ENCODE results near the gene VIL1.

The VIL1 gene

DNA sequence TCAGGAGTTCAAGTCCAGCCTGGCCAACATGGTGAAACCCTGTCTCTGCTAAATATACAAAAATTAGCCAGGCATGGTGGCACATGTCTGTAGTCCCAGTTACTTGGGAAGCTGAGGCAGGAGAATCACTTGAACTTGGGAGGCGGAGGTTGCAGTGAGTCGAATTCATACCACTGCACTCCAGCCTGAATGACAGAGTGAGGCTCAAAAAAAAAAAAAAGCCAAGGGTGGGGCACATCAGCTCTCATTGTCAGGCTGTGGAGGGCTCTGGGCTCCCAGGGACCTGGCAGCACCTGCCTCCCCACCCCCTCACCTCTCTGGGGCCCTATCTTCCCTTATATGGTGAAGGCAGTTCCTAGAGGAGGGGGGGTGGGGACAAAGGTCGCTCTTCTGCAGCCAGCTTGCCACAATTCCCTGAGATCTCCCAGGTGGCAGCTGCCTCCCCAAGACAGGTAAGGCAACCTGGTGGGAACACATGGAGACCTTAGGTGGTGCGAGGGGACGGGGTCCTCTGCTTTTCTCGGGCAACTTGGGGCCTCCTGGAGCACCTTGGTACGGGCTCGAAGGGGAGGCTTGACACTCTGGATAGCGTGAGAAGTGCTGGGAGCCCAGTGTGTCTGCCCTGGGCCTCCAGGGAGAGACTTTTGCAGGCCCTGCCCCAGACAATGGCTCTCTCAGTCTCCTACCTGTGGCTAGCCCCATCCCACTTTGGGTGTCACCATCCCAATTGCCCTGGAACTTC, at the start of gene VIL1:
Gene VIL1, plus strand, starts transcription at position 407 of the 742 bp plus-strand sequence. CDS start 4,656 bp downstream, outside the sequence.
- no peak for DNase-seq (ENCODE audit: low read depth)

DNA sequence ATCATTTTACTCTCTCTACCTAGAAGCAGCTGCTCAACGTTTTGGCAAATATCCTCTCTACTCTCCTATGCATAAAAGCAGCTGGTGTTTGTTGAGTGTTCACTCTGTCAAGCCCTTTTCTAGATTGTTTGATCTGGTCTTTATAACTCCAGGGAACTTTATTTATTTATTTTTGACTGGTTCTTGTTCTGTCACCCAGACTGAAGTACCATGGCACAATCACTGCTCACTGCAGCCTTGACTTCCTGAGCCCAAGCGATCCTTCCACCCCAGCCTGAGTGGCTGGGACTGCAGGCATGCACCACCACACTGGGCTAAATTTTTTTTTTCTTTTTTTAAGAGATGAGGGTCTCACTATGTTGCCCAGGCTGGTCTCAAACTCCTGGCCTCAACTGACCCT, 49.6 kb upstream of the VIL1 start:
- no peak for DNase-seq (ENCODE audit: low read depth)

DNA sequence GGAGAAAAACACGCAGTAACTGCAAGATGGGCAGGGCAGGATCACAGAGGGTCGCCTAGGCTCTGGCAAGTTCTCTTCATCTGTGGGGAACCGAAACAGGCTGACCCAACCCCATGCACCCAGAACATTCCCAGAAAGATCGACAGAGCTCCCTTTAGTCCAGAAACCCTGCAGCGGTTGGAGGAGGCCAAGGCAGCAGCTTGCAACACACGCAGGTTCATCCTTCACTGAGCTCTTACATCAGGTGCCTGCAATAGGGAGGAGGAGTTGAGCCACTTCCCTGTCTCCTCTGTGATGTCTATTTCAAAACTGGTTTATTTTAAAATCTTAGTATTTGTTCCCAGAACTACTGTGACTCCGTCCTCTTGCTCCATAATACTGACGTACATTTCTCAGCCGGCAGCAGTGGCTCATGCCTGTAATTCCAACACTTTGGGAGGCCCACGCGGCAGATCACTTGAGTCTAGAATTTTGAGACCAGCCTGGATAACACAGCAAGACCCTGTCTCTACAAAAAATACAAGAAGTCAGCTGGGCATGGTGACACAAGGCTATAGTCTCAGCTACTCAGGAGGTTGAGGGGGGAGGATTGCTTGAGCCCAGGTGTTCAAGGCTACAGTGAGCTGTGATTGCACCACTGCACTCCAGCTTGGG, 48.4 kb upstream of the VIL1 start:
- DNase-seq (ENCODE audit: low read depth) = no peak

DNA sequence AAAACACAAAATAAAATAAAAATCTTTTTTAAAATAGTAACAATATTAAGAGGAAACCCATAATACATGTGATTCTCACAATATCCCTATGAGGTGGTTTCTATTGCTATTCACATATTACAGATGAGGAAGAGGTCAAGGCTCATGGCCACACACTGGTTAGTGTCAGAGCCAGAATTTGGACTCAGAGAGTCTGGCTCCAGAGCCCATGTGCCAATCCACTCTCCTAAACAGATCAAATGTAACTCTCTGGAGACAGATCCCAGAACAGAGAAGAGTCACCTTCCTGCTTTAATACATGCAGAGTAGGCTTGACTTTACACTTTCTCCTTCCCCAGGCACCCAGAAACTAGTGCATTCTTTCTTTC, 47.0 kb upstream of the VIL1 start:
- DNase-seq (ENCODE audit: low read depth) = no peak

DNA sequence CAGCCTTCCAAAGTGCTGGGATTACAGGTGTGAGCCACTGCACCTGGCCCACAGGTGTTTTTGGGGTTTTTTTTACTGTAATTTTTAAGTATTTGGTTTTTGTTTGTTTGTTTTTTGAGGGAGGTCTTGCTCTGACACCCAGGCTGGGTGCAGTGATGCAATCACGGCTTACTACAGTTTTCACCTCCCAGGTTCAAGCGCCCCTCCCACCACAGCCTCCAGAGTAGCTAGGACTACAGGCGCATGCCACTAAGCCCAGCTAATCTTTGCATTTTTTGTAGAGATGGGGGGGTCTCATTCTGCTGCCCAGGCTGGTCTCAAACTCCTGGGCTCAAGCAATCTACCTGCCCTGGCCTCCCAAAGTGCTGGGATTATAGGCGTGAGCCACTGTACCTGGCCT, 44.1 kb upstream of the VIL1 start:
- no peak for DNase-seq (ENCODE audit: low read depth)

DNA sequence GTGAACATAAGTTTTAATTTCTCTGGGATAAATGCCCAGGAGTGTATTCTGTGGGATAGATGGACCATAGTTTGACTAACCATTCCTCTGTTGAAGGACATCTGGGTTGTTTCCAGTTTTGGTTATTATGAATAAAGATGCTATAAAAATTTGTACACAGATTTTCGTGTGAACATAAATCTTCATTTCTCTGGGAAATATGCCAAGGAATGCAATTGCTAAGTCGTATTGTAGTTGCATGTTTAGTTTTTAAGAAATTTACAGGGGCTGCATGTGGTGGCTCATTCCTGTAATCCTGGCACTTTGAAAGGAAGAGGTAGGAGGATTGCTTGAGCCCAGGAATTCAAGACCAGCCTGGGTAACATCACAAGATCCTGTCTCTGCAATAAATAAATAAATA, 43.7 kb upstream of the VIL1 start:
- DNase-seq (ENCODE audit: low read depth) = peak; percentile 40

DNA sequence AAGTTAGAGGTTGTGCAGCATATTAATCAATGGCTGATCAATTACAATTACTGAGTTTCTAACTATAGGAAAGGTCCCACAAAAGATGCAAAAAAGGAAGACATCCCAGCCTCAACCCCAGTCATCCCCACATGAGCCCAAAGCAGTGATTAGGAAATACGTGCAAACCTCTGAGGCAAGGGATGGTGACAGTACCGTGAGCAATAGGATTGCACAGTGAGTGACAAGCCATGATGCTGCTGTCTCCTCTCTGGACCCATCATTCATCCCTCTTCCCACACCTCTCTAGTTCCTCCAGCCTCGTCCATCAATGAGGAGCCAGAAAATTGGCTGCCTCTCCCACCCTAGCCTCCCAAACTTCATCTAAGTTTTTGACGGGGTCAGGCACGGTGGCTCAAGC, 40.9 kb upstream of the VIL1 start:
- no peak for DNase-seq (ENCODE audit: low read depth)

DNA sequence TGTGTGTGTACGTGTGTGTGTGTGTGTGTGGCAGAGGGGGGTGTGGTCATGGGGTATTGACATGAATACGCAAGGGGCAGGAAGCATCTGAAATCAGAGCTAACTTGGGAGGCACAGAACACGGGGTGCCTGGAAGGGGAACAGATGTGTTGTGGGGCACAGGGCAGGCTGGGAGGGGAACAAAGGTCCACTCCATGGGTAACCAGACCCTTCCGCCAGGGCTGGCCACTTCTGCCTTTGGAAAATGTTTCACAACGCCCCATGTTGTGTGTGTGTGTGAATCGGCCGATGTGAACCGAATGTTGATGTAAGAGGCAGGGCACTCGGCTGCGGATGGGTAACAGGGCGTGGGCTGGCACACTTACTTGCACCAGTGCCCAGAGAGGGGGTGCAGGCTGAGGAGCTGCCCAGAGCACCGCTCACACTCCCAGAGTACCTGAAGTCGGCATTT, 37.0 kb upstream of the VIL1 start, which contains the start of gene SLC11A1:
Gene SLC11A1, plus strand, starts transcription at position 358 of the 451 bp plus-strand sequence. CDS start 96 bp downstream, outside the sequence.
- DNase-seq (ENCODE audit: low read depth) = no peak

DNA sequence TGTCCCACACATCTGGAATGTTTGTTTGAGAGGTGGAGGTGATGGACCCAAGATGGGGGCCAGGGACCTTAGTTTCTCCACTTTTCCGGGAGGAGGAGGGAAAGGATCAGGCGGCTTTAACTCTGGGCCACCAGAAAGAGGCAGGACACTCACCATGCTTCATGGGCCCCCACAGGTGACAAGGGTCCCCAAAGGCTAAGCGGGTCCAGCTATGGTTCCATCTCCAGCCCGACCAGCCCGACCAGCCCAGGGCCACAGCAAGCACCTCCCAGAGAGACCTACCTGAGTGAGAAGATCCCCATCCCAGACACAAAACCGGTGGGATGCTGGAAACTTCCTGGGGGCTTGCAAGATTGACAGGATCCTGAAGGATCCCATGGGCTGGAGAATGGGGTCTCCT, 36.1 kb upstream of the VIL1 start:
- no peak for DNase-seq (ENCODE audit: low read depth)

DNA sequence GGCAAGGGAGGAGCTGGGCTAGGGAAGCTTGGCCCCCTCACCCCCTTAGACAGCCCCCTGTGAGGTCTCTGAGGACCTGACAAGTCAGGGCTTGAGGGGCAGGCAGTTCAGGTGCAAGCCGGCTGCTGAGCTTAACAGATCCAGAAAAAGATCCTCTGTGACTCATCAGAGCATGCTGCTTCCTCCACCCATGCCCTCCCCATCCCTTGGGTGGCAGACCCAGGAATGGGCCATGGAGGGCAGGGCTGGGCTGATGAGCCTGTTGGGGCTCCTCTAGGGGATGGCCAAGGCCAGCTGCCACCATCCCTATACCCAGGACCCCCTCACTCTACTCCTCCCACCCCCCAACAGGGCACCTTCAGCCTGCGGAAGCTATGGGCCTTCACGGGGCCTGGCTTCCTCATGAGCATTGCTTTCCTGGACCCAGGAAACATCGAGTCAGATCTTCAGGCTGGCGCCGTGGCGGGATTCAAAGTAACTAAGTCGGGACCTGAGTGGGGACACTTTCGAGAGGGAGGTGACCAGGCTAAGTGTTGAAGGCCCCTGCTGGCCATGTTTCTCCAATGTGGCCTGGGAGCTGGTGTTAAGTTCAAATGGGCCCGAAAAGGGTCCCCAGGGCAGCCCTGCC, 34.9 kb upstream of the VIL1 start:
- DNase-seq (ENCODE audit: low read depth) = peak; percentile 42

DNA sequence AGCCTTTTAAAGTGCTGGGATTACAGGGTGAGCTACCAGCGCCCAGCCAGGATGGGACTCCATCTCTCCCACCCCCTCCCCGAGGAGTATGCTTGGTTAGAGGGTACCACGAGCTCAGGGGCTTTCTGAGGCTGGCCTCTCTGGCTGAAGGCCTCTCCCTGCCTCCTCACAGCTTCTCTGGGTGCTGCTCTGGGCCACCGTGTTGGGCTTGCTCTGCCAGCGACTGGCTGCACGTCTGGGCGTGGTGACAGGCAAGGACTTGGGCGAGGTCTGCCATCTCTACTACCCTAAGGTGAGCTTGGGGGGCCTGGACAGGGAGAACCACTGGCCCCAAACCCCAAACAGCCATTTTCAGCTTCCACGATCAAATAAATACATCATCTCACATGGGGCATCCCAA, 33.9 kb upstream of the VIL1 start:
- DNase-seq (ENCODE audit: low read depth) = no peak

DNA sequence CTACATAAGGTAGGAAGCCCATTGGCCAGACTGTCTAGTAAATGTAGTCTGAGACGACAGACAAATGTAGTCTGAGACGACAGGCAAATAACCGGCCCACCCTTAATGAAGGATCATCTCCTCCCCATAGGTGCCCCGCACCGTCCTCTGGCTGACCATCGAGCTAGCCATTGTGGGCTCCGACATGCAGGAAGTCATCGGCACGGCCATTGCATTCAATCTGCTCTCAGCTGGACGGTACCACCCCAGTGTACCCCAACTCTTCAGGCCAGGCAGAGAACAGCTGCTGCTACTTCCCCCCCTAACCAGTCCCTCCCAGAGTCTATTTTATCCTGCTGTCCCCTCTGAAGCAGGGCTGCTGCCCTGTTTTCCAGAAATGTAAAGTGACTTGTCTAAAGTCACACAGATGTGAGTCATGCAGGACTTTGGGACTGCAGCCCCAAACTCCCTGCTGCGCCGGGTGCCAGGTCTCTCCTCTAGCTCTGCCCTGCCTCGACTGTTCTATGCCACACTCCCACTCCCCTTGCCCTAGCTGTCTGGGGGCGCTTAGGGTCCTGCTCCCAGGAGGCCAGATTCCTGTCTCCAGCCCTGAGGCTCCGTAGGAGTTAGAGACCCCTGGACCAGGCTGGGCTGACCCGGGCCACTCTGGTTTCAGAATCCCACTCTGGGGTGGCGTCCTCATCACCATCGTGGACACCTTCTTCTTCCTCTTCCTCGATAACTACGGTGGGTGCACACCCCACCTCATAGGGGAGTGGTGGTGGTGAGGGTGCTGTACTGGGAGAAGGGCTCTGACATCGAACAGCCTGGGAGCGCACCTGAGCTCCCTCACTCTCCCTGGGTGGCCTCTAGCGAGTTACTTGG, 32.2 kb upstream of the VIL1 start:
- DNase-seq (ENCODE audit: low read depth) = no peak

DNA sequence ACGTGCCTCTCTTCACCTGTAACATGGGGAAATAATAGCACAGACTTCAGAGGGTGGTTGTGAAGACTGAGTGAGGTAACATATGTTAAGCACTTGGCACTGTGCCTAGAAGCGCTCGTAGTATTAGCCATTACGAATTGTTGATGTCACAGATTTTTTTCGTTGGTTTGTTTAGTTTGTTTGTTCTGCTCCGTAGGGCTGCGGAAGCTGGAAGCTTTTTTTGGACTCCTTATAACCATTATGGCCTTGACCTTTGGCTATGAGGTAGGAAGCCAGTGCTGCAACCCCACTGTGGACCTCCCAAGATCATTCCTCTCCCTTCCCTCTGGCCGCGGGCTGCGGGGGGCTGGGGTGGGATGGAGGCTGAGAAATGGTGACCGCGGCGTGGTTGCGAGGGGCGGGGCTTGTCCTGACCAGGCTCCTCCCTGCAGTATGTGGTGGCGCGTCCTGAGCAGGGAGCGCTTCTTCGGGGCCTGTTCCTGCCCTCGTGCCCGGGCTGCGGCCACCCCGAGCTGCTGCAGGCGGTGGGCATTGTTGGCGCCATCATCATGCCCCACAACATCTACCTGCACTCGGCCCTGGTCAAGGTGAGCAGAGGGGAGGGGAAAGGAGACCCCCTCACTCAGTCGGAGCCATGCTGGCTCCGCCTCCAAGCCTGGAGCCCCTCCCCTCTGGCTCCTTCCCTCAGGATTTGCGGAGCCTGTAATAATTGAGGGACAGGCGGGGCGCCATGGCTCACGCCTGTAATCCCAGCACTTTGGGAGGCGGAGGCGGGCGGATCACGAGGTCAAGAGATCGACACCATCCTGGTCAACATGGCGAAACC, 31.3 kb upstream of the VIL1 start:
- peak; percentile 43 for DNase-seq (ENCODE audit: low read depth)

DNA sequence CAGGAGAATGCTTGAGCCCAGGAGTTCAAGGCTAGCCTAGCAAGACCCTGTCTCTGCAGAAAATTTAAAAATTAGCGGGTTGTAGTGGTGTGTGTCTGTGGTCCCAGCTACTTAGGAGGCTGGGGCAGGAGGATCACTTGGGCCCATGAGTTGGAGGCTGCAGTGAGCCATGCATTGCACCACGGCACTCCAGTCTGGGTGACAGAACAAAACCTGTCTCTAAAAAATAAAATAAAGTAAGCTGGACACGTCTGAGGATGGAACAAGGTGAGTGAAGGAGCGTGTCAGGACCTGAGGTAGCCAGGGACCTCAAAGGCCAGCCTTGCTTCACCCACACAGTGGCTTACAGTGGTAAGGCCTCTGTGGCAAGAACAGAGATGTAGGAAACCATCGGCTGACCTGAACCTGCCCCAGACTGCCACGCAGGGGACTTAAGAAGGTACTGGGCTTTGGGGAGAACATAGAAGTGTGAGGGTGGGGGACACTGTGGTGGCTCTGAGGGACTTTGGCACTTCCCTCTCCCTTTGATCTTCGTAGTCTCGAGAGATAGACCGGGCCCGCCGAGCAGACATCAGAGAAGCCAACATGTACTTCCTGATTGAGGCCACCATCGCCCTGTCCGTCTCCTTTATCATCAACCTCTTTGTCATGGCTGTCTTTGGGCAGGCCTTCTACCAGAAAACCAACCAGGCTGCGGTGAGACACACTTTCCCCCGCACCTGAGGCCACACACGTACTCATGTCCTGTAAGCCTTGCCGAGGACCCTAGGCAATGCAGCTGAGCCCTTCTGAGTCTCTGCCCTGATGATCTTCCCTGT, 29.4 kb upstream of the VIL1 start:
- DNase-seq (ENCODE audit: low read depth) = no peak

DNA sequence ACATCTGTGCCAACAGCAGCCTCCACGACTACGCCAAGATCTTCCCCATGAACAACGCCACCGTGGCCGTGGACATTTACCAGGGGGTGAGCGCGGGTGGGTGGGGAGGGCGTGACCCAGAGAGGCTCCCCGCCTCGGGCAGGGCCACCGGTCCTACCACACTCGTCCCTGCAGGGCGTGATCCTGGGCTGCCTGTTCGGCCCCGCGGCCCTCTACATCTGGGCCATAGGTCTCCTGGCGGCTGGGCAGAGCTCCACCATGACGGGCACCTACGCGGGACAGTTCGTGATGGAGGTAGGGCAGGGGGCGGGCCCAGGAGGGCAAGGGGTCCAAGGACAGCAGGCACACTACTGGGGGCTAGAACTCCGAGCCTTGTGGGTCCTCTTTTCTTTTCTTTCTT, 27.7 kb upstream of the VIL1 start:
- DNase-seq (ENCODE audit: low read depth) = no peak

DNA sequence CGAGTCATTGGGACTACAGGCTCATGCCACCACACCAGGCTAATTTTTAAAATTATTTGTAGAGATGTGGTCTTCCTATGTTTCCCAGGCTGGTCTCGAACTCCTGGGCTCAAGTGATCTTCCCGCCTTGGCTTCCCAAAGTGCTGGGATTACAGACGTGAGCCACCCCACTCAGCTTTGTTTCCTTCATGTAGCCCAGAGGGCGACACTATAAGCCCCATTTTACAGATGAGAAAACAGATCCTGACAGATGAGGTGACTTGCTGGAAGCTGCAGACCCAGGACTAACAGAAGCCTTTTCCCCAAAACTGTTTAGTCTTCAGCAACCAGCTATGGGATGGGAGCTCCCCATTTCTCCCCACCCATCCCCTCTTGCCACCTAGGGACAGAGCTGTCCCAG, 26.5 kb upstream of the VIL1 start:
- no peak for DNase-seq (ENCODE audit: low read depth)

DNA sequence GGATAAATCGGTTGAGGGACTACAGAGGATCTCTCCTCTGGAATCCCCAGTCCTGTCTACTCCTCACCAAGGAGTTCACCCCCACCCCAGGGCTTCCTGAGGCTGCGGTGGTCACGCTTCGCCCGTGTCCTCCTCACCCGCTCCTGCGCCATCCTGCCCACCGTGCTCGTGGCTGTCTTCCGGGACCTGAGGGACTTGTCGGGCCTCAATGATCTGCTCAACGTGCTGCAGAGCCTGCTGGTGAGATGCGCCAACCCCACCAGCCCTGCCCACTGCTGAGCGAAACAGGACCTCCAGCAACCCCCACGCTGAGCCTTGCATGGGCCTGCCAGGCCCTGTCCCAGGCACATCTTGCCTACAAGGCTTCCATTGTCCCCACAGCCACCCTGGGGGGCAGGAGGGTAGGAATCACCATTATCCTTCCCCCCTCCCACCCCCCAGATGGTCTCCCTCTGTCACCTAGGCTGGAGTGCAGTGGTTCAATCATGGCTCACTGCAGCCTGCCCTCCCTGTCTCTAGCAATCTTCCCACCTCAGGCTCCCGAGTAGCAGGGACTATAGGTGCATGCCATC, 25.9 kb upstream of the VIL1 start:
- DNase-seq (ENCODE audit: low read depth) = no peak

DNA sequence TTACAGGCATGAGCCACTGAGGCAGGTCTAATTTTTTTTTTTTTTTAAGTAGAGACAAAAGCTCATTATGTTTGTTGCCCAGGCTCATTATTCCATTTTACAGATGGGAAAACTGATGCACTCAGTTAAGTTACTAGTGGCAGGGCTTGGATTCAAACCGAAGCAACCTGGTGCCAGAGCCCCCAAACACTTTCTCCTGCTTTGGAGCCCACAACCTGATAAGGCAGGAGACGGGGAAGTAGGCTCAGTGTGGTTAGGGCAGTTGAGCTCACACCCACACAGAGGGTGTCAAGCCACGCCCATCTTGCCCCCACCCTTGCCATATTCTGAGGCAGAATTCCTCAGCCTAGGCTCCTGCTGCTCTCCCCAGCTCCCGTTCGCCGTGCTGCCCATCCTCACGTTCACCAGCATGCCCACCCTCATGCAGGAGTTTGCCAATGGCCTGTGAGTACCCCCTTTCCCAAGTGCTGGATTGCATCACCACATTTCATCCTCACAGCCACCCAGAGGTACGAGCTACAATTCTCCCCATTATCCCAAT, 25.1 kb upstream of the VIL1 start:
- DNase-seq (ENCODE audit: low read depth) = no peak

DNA sequence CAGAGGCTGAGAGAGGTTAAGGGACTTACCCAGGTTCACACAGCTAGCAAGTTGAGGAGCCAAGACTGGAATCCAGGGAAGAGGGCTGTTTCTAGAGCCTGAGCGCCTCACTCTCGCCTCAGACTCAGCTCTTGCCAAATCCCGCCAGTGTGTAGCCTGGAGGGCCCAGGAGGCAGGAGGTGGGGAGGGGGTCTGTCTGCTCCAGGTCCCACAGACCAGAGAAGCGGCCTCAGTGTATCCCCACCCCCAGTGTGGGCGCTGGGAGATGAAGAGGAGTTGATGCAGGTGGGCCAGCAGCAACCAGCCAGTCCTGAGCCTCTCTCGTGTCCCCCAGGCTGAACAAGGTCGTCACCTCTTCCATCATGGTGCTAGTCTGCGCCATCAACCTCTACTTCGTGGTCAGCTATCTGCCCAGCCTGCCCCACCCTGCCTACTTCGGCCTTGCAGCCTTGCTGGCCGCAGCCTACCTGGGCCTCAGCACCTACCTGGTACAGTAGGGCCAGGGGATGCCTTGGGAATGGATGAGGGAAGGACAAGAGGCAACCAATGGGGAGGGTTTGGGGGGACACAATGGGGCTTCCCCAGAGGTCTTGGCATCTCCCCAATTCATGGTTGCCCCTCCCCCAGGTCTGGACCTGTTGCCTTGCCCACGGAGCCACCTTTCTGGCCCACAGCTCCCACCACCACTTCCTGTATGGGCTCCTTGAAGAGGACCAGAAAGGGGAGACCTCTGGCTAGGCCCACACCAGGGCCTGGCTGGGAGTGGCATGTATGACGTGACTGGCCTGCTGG, 24.4 kb upstream of the VIL1 start:
- DNase-seq (ENCODE audit: low read depth) = no peak

Measured in ELR (cell line).